Mesothelial cell of epicardium (in vitro differentiated cells): ENCODE measurements around the gene ZNF74. TPM values are rescaled to one million over a fixed set of nuclear protein-coding genes. Genes with fewer than 3 reads are reported as not detected.
"Not testable (repeated sequence)": the region's sequence is repeated elsewhere in the genome, so short reads cannot be mapped to it uniquely, and the experiment has no call there.

Experiments used
- DNase-seq, 2 experiments: peaks; one replicate each; pipeline ENCODE4 v3.0.0; 2021; ENCODE audit warnings: low spot score in 2 of 2; ENCODE audit not compliant: unreplicated experiment in 2 of 2
- H3K27ac Mint-ChIP-seq: 2 replicates; pipeline ENCODE4 v1.8.0; 2021; ENCODE audit warnings: mixed read lengths
- H3K27me3 Mint-ChIP-seq: 2 replicates; pipeline ENCODE4 v1.8.0; 2021; ENCODE audit warnings: low read depth, mixed read lengths
- H3K36me3 Mint-ChIP-seq: 2 replicates; pipeline ENCODE4 v1.8.0; 2021; ENCODE audit warnings: mixed read lengths
- H3K4me1 Mint-ChIP-seq: 2 replicates; pipeline ENCODE4 v1.8.0; 2021; ENCODE audit warnings: mixed read lengths
- H3K4me3 Mint-ChIP-seq: 2 replicates; pipeline ENCODE4 v1.8.0; 2021; ENCODE audit warnings: mild to moderate bottlenecking, moderate library complexity, mixed read lengths
- H3K9me3 Mint-ChIP-seq: 2 replicates; pipeline ENCODE4 v1.8.0; 2021; ENCODE audit warnings: mixed read lengths
- CTCF ChIP-seq: fragments of 200-600 bp; sonication (generic); IDR thresholded peaks from one replicate; pipeline ENCODE4 v1.5.0; 2021; ENCODE audit warnings: antibody characterized with exemption; ENCODE audit not compliant: unreplicated experiment
- total RNA-seq: library from RNA; stranded (reverse); gene quantifications from 3 replicates; pipeline ENCODE4 v1.2.1, GENCODE V29; 2021

ZNF74 gene
- 36.8 to 38.3 TPM (median 38.1 TPM) in 3 replicates for total RNA-seq

- Mint-ChIP-seq H3K36me3 (peaks cover 3% of the 10 kb centered on the region), H3K9me3 (peaks cover 5% of the 10 kb centered on the region), H3K4me1 (peaks cover 32% of the 10 kb centered on the region), H3K4me3 (peak within 1 kb of the TSS; percentile 90), H3K27me3 (no peaks in the 10 kb centered on the region), H3K27ac (peak within 1 kb of the TSS; percentile 92)
- TF ChIP-seq CTCF, result no peak
- DNase-seq, result peak; percentile 80 to 87
Measured at GRCh38 chr22:20393705-20394476, at the start of gene ZNF74. TSS of gene ZNF74 (plus strand) at chr22:20394151. CDS start at chr22:20394629, 478 bp downstream.

DNA sequence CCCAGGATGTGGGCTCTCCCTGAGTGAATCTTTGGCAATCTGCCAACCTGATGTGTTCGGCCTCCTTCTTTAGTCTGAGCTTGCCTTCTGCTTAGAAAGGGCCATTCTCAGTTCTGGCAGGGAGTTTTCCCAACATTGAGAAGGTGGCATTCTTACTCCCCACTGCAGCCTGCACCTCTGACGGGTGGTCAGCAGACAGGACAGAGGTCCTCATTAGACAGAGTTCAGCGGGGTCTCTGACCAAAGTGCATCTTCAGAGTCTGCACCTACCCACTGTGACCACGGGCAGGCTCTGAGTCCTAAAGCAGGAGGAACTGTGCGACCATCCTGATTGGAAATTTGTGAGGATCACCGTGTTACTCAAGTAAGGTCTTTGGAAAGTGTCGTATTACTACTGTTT, 47.4 kb upstream of the ZNF74 start:
- H3K27ac Mint-ChIP-seq, H3K36me3 Mint-ChIP-seq, H3K9me3 Mint-ChIP-seq, H3K27me3 Mint-ChIP-seq, H3K4me1 Mint-ChIP-seq, H3K4me3 Mint-ChIP-seq, DNase-seq: not testable (repeated sequence)

GRCh38 chr22:20352536-20352935, 41.4 kb upstream of the ZNF74 start:
- DNase-seq, H3K4me1 Mint-ChIP-seq, H3K36me3 Mint-ChIP-seq, H3K9me3 Mint-ChIP-seq, H3K4me3 Mint-ChIP-seq, H3K27me3 Mint-ChIP-seq, H3K27ac Mint-ChIP-seq: not testable (repeated sequence)

DNA sequence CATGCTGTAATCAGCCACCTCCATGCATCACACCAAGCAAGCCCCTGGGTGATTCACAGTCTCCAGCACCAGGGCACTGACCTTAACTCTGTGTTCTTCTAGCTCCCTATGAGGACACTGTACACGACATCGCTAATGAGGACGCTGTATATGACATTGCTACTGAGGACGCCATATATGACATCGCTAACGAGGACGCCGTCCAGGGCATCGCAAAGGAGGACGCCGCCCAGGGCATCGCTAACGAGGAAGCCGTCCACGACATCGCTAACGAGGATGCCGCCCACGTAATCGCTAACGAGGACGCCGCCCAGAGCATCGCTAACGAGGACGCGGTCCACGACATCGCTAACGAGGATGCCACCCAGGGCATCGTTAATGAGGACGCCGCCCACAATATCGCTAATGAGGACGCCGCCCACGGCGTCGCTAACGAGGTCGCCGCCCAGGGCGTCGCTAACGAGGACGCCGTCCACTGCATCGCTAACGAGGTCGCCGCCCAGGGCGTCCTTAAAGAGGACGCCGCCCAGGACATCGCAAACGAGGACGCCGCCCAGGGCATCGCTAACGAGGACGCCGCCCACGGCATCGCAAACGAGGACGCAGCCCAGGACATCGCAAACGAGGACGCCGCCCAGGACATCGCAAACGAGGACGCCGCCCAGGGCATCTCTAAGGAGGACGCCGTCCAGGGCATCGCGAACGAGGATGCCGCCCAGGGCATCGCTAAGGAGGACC, 39.5 kb upstream of the ZNF74 start:
- Mint-ChIP-seq H3K9me3 (no peaks in the 10 kb centered on the region), H3K27ac (no peak overlapping the region), H3K36me3 (no peaks in the 10 kb centered on the region), H3K4me1 (no peaks in the 10 kb centered on the region), H3K4me3 (no peak overlapping the region), H3K27me3 (no peaks in the 10 kb centered on the region)
- DNase-seq, result no peak
- TF ChIP-seq CTCF, result no peak

DNA sequence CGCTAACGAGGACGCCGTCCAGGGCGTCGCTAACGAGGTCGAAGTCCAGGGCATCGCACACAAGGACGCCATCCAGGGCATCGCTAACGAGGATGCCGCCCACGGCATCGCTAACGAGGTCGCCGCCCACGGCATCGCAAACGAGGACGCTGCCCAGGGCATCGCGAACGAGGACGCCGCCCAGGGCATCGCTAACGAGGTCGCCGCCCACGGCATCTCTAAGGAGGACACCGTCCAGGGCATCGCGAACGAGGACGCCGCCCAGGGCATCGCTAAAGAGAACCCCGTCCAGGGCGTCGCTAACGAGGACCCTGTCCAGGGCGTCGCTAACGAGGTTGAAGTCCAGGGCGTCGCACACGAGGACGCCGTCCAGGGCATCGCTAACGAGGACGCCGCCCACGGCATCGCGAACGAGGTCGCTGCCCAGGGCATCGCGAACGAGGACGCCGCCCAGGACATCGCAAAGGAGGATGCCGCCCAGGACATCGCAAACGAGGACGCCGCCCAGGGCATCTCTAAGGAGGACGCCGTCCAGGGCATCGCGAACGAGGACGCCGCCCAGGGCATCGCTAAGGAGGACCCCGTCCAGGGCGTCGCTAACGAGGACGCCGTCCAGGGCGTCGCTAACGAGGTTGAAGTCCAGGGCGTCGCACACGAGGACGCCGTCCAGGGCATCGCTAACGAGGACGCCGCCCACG, 37.9 kb upstream of the ZNF74 start:
- not testable (repeated sequence) for H3K36me3 Mint-ChIP-seq, DNase-seq, H3K9me3 Mint-ChIP-seq

DNA sequence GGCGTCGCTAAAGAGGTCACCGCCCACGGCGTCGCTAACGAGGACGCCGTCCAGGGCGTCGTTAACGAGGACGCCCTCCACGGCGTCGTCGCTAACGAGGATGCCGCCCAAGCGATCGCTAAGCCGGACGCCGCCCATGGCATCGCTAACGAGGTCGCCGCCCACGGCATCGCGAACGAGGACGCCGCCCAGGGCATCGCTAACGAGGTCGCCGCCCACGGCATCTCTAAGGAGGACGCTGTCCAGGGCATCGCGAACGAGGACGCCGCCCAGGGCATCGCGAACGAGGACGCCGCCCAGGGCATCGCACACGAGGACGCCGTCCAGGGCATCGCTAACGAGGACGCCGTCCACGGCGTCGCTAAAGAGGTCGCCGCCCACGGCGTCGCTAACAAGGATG, 37.0 kb upstream of the ZNF74 start:
- H3K27me3 Mint-ChIP-seq, H3K9me3 Mint-ChIP-seq: not testable (repeated sequence)

More for the DNA sequence above, 37.9 kb upstream of the ZNF74 start:
- not testable (repeated sequence) for H3K27me3 Mint-ChIP-seq, H3K4me1 Mint-ChIP-seq, H3K4me3 Mint-ChIP-seq, H3K27ac Mint-ChIP-seq

GRCh38 chr22:20357967-20358366, 36.0 kb upstream of the ZNF74 start:
- not testable (repeated sequence) for H3K27me3 Mint-ChIP-seq, H3K9me3 Mint-ChIP-seq, H3K4me1 Mint-ChIP-seq, H3K36me3 Mint-ChIP-seq, DNase-seq, H3K4me3 Mint-ChIP-seq, H3K27ac Mint-ChIP-seq

More for the DNA sequence above, 37.0 kb upstream of the ZNF74 start:
- not testable (repeated sequence) for H3K36me3 Mint-ChIP-seq, H3K4me1 Mint-ChIP-seq, DNase-seq, H3K4me3 Mint-ChIP-seq, H3K27ac Mint-ChIP-seq

DNA sequence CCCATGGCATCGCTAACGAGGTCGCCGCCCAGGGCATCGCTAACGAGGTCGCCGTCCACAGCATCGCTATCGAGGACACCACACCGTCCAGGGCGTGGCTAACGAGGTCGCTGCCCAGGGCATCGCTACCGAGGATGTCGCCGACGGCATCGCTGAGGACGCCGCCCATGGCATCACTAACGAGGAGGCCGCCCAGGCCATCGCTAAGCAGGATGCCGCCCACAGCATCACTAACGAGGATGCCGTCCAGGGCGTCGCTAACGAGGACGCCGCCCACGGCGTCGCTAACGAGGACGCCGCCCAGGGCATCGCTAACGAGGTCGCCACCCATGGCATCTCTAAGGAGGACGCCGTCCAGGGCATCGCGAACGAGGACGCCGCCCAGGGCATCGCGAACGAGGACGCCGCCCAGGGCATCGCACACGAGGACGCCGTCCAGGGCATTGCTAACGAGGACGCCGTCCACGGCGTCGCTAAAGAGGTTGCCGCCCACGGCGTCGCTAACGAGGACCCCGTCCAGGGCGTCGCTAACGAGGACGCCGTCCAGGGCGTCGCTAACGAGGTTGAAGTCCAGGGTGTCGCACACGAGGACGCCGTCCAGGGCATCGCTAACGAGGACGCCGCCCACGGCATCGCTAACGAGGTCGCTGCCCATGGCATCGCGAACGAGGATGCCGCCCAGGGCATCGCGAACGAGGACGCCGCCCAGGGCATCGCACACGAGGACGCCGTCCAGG, 35.3 kb upstream of the ZNF74 start:
- H3K4me3 Mint-ChIP-seq, DNase-seq, H3K9me3 Mint-ChIP-seq, H3K27me3 Mint-ChIP-seq, H3K27ac Mint-ChIP-seq, H3K36me3 Mint-ChIP-seq, H3K4me1 Mint-ChIP-seq: not testable (repeated sequence)

DNA sequence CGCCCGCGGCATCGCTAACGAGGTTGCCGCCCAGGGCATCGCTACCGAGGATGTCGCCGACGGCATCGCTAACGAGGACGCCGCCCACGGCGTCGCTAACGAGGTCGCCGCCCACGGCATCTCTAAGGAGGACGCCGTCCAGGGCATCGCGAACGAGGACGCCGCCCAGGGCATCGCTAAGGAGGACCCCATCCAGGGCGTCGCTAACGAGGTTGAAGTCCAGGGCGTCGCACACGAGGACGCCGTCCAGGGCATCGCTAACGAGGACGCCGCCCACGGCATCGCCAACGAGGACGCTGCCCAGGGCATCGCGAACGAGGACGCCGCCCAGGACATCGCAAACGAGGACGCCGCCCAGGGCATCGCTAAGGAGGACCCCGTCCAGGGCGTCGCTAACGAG, 33.7 kb upstream of the ZNF74 start:
- DNase-seq, H3K4me1 Mint-ChIP-seq, H3K4me3 Mint-ChIP-seq, H3K36me3 Mint-ChIP-seq, H3K27me3 Mint-ChIP-seq, H3K9me3 Mint-ChIP-seq, H3K27ac Mint-ChIP-seq: not testable (repeated sequence)

GRCh38 chr22:20360866-20361751, 32.8 kb upstream of the ZNF74 start:
- H3K36me3 Mint-ChIP-seq, H3K9me3 Mint-ChIP-seq: not testable (repeated sequence)

More at GRCh38 chr22:20360866-20361751, 32.8 kb upstream of the ZNF74 start:
- DNase-seq, H3K4me3 Mint-ChIP-seq, H3K27ac Mint-ChIP-seq, H3K4me1 Mint-ChIP-seq, H3K27me3 Mint-ChIP-seq: not testable (repeated sequence)
